Measurements from ENCODE around the gene JPH4.
A peak's percentile ranks its signal among the peaks of the same experiment; 100 is the strongest.

The JPH4 gene

GRCh38 chr14:23582906-23583760 lies 4.5 kb upstream of the JPH4 start:
- peaks cover 4 to 8% of the 10 kb centered on the region in 2 donors for H3K4me1 Mint-ChIP-seq (ENCODE audit: low read depth in 2 of 2)
- DNase-seq (no peak), ATAC-seq (replicated peaks) (no peak)
- H3K9me3 Mint-ChIP-seq: no peaks in the 10 kb centered on the region
- H3K27me3 Mint-ChIP-seq: peaks cover 29 to 69% of the 10 kb centered on the region in 2 donors
- H3K27ac Mint-ChIP-seq: no peak overlapping the region
- H3K4me3 Mint-ChIP-seq: no peak overlapping the region
- no peaks in the 10 kb centered on the region for H3K36me3 Mint-ChIP-seq (ENCODE audit: insufficient read depth)

GRCh38 chr14:23580948-23581281 lies 2.3 kb upstream of the JPH4 start:
- no peak for ATAC-seq (replicated peaks)
- Mint-ChIP-seq H3K27me3 (peaks cover 37 to 80% of the 10 kb centered on the region in 2 donors), H3K27ac (no peak overlapping the region), H3K4me1 (ENCODE audit: low read depth in 2 of 2) (peaks cover 11 to 16% of the 10 kb centered on the region in 2 donors), H3K4me3 (no peak overlapping the region), H3K9me3 (no peaks in the 10 kb centered on the region), H3K36me3 (ENCODE audit: insufficient read depth) (no peaks in the 10 kb centered on the region)
- no peak for DNase-seq

DNA sequence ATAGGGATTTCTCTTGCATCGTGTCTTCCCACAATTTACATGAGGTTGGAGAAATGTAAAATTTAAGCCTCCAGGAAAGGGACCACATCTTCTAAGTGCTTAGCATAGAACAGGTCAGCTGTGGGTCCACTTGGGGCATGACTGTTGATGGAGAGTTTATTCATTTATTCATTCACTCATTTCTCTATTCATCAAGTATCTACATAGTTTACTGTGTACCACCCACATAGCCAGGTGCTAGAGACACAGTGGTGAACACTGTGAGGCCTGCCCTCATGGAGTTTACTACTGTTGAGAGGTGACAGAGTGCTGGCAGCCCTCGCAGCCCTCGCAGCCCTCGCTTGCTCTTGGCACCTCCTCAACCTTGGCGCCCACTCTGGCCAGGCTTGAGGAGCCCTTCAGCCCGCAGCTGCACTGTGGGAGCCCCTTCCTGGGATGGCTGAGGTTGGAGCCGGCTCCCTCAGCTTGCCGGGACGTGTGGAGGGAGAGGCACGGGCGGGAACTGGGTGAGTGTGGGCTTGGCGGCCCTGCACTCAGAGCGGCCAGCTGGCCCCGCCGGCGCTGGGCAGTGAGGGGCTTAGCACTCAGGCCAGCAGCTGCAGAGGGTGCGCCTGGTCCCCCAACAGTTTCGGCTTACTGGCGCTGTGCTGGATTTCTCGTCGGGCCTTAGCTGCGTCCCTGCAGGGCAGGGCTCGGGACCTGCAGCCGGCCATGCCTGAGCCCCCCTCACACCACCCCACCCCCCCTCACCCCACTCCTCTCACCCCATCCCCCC lies 1.7 kb upstream of the JPH4 start:
- no peaks in the 10 kb centered on the region for H3K9me3 Mint-ChIP-seq
- no peak for DNase-seq
- no peaks in the 10 kb centered on the region for H3K36me3 Mint-ChIP-seq (ENCODE audit: insufficient read depth)

GRCh38 chr14:23579739-23580138 lies 1.1 kb upstream of the JPH4 start:
- H3K27me3 Mint-ChIP-seq: peaks cover 42 to 85% of the 10 kb centered on the region in 2 donors
- ATAC-seq (replicated peaks): no peak
- no peak overlapping the region for H3K4me3 Mint-ChIP-seq
- H3K36me3 Mint-ChIP-seq (ENCODE audit: insufficient read depth): no peaks in the 10 kb centered on the region
- no peak for DNase-seq
- H3K4me1 Mint-ChIP-seq (ENCODE audit: low read depth in 2 of 2): peaks cover 11 to 16% of the 10 kb centered on the region in 2 donors
- H3K9me3 Mint-ChIP-seq: no peaks in the 10 kb centered on the region
- H3K27ac Mint-ChIP-seq: no peak overlapping the region

More for the DNA sequence above, 1.7 kb upstream of the JPH4 start:
- no peak for ATAC-seq (replicated peaks)
- H3K27me3 Mint-ChIP-seq: peaks cover 36 to 80% of the 10 kb centered on the region in 2 donors
- no peak overlapping the region for H3K4me3 Mint-ChIP-seq
- peaks cover 11 to 16% of the 10 kb centered on the region in 2 donors for H3K4me1 Mint-ChIP-seq (ENCODE audit: low read depth in 2 of 2)
- H3K27ac Mint-ChIP-seq: no peak overlapping the region

DNA sequence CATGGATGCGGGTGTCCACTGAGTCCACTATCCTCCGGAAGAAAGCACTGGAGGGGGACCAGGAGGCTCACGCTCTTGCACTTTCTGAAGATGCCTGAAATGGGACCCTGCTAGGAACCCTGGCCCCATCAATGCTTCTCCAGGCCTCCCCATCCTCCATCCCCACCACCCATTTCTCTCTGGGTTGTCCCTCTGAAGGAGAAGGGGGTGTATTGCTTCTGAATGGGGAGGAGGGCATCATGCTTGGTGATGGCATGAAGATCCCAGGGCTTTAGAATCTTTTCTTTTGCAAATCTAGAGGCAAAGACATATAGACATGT lies 681 bp upstream of the JPH4 start:
- no peaks in the 10 kb centered on the region for H3K9me3 Mint-ChIP-seq
- DNase-seq: no peak
- no peak overlapping the region for H3K4me3 Mint-ChIP-seq
- peaks cover 11 to 16% of the 10 kb centered on the region in 2 donors for H3K4me1 Mint-ChIP-seq (ENCODE audit: low read depth in 2 of 2)
- no peak overlapping the region for H3K27ac Mint-ChIP-seq
- ATAC-seq (replicated peaks): no peak
- peaks cover 45 to 85% of the 10 kb centered on the region in 2 donors for H3K27me3 Mint-ChIP-seq
- no peaks in the 10 kb centered on the region for H3K36me3 Mint-ChIP-seq (ENCODE audit: insufficient read depth)

DNA sequence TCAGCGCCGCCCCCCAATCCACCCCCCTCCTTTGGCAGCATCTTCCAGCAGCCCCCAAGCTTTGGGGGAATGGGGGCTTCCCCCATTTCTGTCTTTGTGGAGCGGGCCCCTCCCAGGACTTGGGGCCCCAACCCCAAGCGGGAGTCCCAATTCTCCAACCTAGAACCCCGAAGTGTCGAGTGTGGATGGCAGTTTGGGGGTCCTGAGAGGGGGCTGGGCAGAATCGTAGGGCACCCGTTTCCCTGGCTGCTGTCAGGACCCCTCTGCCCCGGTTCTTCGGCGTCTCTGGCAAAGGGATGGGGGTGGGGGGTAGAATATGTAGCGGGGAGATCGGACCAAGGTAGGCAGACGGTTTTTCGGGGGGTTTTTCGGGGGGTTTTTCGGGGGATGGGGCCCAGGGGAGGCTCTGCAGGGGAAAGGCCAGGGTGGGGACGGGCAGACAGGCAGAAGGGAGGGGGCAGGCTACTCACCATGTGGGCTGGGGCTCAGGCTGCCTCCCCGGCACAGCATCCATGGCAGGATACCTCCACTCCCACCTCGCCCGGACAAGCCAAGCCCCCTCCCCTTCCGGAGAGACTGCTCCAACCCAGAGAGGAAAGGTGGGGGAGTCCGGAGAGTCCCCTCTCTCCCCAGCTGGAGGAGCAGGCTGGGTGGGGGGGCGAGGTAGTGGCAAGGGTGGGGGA lies 739 bp downstream of the JPH4 start:
- ATAC-seq (replicated peaks) (peak; percentile 9), DNase-seq (no peak)
- H3K36me3 Mint-ChIP-seq (ENCODE audit: insufficient read depth): no peaks in the 10 kb centered on the region
- H3K27me3 Mint-ChIP-seq: peaks cover 48 to 91% of the 10 kb centered on the region in 2 donors
- H3K4me1 Mint-ChIP-seq (ENCODE audit: low read depth in 2 of 2): peaks cover 11 to 16% of the 10 kb centered on the region in 2 donors
- H3K4me3 Mint-ChIP-seq: peak overlapping the region in 1 of 2 donors; percentile 65
- no peak overlapping the region for H3K27ac Mint-ChIP-seq
- no peaks in the 10 kb centered on the region for H3K9me3 Mint-ChIP-seq

- H3K4me3 Mint-ChIP-seq: peak overlapping the region; percentile 65 to 73
- no peak for DNase-seq
- peaks cover 11 to 16% of the 10 kb centered on the region in 2 donors for H3K4me1 Mint-ChIP-seq (ENCODE audit: low read depth in 2 of 2)
- H3K27ac Mint-ChIP-seq: peak overlapping the region; percentile 27 to 90
- peaks cover 48 to 91% of the 10 kb centered on the region in 2 donors for H3K27me3 Mint-ChIP-seq
- peak; percentile 44 for ATAC-seq (replicated peaks)
- no peaks in the 10 kb centered on the region for H3K9me3 Mint-ChIP-seq
- H3K36me3 Mint-ChIP-seq (ENCODE audit: insufficient read depth): no peaks in the 10 kb centered on the region
These were observed 1.4 kb downstream of the JPH4 start for GRCh38 chr14:23577004-23577681.

DNA sequence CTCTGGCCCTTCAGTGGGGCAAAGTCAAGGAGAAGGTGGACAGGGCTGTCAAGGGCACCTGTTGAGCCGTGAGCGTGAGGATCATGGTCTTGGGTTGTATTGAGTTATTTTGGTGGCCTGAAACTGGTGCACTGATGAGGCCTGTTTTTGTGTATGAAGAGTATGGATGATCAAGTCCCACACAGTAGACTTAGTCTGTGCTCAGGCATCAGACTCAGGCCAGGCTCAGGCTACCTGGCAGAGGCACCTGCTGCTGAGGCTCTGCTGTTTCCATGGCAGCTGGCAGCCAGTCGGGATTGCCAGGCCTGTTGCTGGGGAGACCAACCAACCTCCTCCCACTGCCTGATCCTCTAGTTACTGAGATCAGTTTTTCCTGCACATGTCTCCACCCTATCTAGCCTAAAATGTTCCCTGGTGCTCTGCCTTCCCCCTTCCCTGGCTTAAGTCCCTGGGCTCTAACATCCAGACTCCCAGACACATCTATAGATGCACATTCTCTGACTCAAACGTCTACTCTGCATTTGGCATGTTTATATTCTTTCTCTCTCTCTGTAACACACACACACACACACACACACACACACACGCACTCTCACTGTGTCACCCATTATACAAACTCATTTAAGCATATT lies 5.1 kb downstream of the JPH4 start:
- Mint-ChIP-seq H3K27me3 (peaks cover 41 to 73% of the 10 kb centered on the region in 2 donors), H3K27ac (no peak overlapping the region), H3K4me1 (ENCODE audit: low read depth in 2 of 2) (peaks cover 12 to 13% of the 10 kb centered on the region in 2 donors), H3K36me3 (ENCODE audit: insufficient read depth) (peaks cover 4% of the 10 kb centered on the region), H3K9me3 (no peaks in the 10 kb centered on the region), H3K4me3 (no peak overlapping the region)
- DNase-seq (no peak), ATAC-seq (replicated peaks) (no peak)

DNA sequence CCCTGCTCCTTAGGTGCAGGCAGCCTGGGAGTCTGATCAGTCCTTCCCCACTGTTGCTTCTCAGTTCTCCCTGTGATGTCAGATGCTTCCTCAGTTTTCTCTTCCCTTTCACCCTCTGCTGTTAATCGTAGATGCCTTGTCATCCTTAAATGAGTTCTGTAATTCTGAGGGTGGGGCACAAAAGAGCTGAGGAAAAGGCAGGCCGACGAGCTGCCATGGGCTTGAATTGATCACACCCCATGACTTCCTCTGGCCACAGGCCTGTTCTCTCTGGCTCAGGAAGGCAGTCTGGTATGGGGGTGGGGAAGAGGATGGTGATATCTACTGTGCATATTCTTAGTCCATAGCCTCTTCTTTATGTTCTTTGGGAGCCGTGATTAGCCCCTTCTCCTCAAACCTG lies 5.8 kb downstream of the JPH4 start:
- peaks cover 7% of the 10 kb centered on the region for H3K36me3 Mint-ChIP-seq (ENCODE audit: insufficient read depth)
- H3K4me1 Mint-ChIP-seq (ENCODE audit: low read depth in 2 of 2): peaks cover 17% of the 10 kb centered on the region in 2 donors
- H3K4me3 Mint-ChIP-seq: no peak overlapping the region
- no peak overlapping the region for H3K27ac Mint-ChIP-seq
- H3K9me3 Mint-ChIP-seq: no peaks in the 10 kb centered on the region
- no peak for ATAC-seq (replicated peaks)
- H3K27me3 Mint-ChIP-seq: peaks cover 34 to 66% of the 10 kb centered on the region in 2 donors
- DNase-seq: no peak

DNA sequence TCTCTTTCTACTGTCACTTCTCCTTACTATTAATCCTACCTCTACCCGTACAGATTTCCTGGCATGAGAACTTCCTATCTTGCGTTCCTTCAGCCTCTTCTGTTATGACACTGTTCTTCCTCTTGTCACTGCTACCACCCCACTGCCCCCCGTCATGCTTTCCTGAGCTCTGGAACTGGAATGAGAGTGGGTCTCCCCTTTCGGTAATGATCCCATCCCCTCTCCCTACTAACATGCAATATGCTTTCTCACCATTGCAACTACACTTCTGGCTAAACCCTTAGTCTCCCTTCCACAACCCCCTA lies 6.1 kb downstream of the JPH4 start:
- Mint-ChIP-seq H3K9me3 (no peaks in the 10 kb centered on the region), H3K36me3 (ENCODE audit: insufficient read depth) (peaks cover 10% of the 10 kb centered on the region), H3K27ac (no peak overlapping the region), H3K27me3 (peaks cover 31 to 62% of the 10 kb centered on the region in 2 donors), H3K4me3 (no peak overlapping the region), H3K4me1 (ENCODE audit: low read depth in 2 of 2) (peaks cover 19 to 21% of the 10 kb centered on the region in 2 donors)
- ATAC-seq (replicated peaks): no peak
- no peak for DNase-seq

DNA sequence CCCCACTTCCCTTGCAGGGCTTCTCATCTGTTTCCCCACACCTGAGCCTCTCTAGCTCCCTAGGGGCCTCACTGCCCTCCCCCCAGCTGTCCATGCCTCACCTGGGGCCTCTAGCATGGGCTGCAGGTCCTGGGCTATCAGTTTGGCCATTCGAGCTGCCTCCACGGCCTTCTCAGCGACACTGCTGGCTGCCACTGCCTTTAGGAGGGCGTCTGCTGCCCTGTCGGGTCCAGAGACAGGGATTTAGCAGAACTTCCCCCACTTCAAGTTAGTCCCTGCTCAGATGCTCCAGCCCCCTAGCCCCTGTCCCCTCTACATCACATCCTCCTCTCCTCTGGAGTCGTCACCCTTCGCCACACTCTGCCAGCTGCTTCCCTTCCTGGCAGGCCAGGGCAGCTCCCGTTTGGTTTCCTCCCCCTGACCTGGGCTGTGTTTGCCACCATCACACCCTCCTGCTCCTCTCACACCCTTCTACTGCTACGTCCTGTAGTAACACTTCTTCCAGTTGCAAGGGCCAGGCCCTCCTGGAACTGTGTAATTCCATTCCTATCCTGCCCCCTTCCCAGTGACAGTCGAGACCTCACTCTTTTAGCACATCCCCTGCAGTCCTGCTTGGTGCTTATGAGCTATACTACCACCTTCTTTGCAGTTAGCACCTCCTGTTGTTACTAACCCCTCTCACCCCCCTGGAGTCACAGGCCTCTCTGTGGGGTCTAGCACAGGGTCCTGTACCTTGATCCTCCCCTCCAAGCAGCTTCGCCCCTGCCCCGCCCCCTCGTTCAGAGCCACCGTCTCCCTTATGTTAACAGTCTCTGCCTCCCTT lies 6.7 kb downstream of the JPH4 start:
- peaks cover 27 to 57% of the 10 kb centered on the region in 2 donors for H3K27me3 Mint-ChIP-seq
- H3K9me3 Mint-ChIP-seq: no peaks in the 10 kb centered on the region
- H3K4me3 Mint-ChIP-seq: no peak overlapping the region
- DNase-seq (no peak), ATAC-seq (replicated peaks) (no peak)
- no peak overlapping the region for H3K27ac Mint-ChIP-seq
- H3K36me3 Mint-ChIP-seq (ENCODE audit: insufficient read depth): peaks cover 15% of the 10 kb centered on the region
- H3K4me1 Mint-ChIP-seq (ENCODE audit: low read depth in 2 of 2): peaks cover 23 to 25% of the 10 kb centered on the region in 2 donors

GRCh38 chr14:23570806-23571483 lies 7.6 kb downstream of the JPH4 start:
- no peak for ATAC-seq (replicated peaks)
- no peak overlapping the region for H3K27ac Mint-ChIP-seq
- no peak for DNase-seq
- peaks cover 21 to 25% of the 10 kb centered on the region in 2 donors for H3K4me1 Mint-ChIP-seq (ENCODE audit: low read depth in 2 of 2)
- H3K36me3 Mint-ChIP-seq (ENCODE audit: insufficient read depth): peaks cover 15% of the 10 kb centered on the region
- peaks cover 19 to 47% of the 10 kb centered on the region in 2 donors for H3K27me3 Mint-ChIP-seq
- no peaks in the 10 kb centered on the region for H3K9me3 Mint-ChIP-seq
- H3K4me3 Mint-ChIP-seq: no peak overlapping the region

Data from effector memory CD8-positive, alpha-beta T cell (primary cell).